Measurements from ENCODE around the gene RGS6.

RGS6 gene

GRCh38 chr14:72463291-72463866 lies 531.1 kb downstream of the RGS6 start:
- no peak for DNase-seq

GRCh38 chr14:72464226-72464625 lies 532.0 kb downstream of the RGS6 start:
- DNase-seq: no peak

- no peak for DNase-seq
Observed at GRCh38 chr14:72466325-72466724, 534.1 kb downstream of the RGS6 start.

GRCh38 chr14:72471346-72471745 lies 539.1 kb downstream of the RGS6 start:
- no peak for DNase-seq

GRCh38 chr14:72472845-72473244 lies 540.6 kb downstream of the RGS6 start:
- DNase-seq: peak in 1 of 5 experiments; percentile 35

- DNase-seq: peak in 3 of 5 experiments; percentile 27 to 98 (median 54)
Observed at GRCh38 chr14:72476657-72477499, 544.6 kb downstream of the RGS6 start.

- DNase-seq: peak in 1 of 5 experiments; percentile 32
Observed at GRCh38 chr14:72477578-72477977, 545.3 kb downstream of the RGS6 start.

GRCh38 chr14:72478471-72478893 lies 546.3 kb downstream of the RGS6 start:
- DNase-seq: no peak

- peak in 1 of 5 experiments; percentile 18 for DNase-seq
Observed at GRCh38 chr14:72479461-72479931, 547.3 kb downstream of the RGS6 start.

- DNase-seq: peak in 1 of 5 experiments; percentile 44
Observed at GRCh38 chr14:72480464-72481243, 548.4 kb downstream of the RGS6 start.

GRCh38 chr14:72483311-72483710 lies 551.1 kb downstream of the RGS6 start:
- no peak for DNase-seq

- DNase-seq: no peak
Observed at GRCh38 chr14:72485695-72486094, 553.5 kb downstream of the RGS6 start.

- DNase-seq: no peak
Observed at GRCh38 chr14:72488514-72488913, 556.3 kb downstream of the RGS6 start.

GRCh38 chr14:72492196-72492595 lies 560.0 kb downstream of the RGS6 start:
- no peak for DNase-seq

- DNase-seq: no peak
Observed at GRCh38 chr14:72495668-72496067, 563.4 kb downstream of the RGS6 start.

- DNase-seq: no peak
Observed at GRCh38 chr14:72498646-72499045, 566.4 kb downstream of the RGS6 start.

- no peak for DNase-seq
Observed at GRCh38 chr14:72499746-72500145, 567.5 kb downstream of the RGS6 start.

- no peak for DNase-seq
Observed at GRCh38 chr14:72500234-72500838, 568.1 kb downstream of the RGS6 start.

- DNase-seq: no peak
Observed at GRCh38 chr14:72501439-72501838, 569.2 kb downstream of the RGS6 start.

- DNase-seq: no peak
Observed at GRCh38 chr14:72503271-72503670, 571.0 kb downstream of the RGS6 start.

- DNase-seq: no peak
Observed at GRCh38 chr14:72503696-72504368, 571.6 kb downstream of the RGS6 start.

- DNase-seq: no peak
Observed at GRCh38 chr14:72510566-72510965, 578.3 kb downstream of the RGS6 start.
